ENCODE measurements around the gene CREBBP. TPM values are rescaled to one million over a fixed set of nuclear protein-coding genes. Genes with fewer than 3 reads are reported as not detected.

The CREBBP gene
- total RNA-seq, 1 donor from 2014 or later, result 43.7 TPM

- DNase-seq (ENCODE audit: low read depth), result no peak
Observed at GRCh38 chr16:3767333-3767986, 113.1 kb downstream of the CREBBP start.

GRCh38 chr16:3766177-3766576 is 114.3 kb downstream of the CREBBP start:
- DNase-seq (ENCODE audit: low read depth), result no peak

DNA sequence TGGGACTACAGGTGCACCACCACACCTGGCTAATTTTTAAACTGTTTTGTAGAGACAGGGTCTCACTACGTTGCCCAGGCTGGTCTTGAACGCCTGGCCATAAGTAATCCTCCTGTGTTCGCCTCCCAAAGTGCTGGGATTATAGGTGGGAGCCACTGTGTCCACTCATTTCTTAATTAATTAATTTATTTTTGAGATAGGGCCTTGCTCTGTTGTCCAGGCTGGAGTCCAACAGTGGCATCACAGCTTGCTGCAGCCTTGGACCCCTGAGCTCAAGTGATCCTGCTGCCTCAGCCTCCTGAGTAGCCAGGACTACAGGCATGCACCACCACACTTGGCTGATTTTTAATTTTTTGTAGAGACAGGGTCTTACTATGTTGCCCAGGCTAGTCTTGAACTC is 116.1 kb downstream of the CREBBP start:
- DNase-seq (ENCODE audit: low read depth), result no peak

GRCh38 chr16:3762107-3762750 is 118.3 kb downstream of the CREBBP start:
- DNase-seq (ENCODE audit: low read depth), result no peak

DNA sequence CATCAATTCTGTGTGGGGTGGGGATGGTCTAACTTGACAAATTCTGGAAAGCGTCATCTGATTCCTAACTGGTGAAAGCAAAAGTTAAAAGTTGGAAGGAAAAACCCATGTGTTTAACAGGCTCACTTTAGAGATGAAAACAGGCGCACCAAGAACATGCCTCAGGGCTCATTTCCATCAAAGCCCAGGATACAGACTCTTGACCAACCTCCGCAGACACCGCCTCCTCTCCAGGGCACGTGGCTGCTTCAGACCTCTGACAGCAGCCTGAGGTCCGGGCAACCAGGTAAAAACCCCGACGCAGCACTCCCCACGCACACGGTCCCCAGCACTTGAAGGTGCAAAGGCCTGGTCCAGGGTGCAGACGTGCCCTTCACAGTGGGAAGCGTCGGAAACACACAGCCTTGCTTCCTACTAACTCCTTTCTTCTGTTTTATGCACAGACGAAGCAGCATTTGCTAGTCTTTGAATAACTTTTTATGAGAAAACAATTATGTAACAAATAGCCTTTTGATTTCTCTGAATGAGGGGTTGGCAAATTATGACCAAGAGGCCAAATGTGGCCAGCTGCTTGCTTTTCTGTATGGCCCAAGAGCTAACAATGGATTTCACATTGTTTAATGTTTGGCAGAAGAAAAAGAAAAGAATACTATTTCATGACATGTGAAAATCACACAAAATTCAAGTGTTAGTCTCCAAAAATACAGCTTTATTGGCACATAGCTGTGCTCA is 119.0 kb downstream of the CREBBP start:
- DNase-seq (ENCODE audit: low read depth), result no peak

- DNase-seq (ENCODE audit: low read depth), result no peak
Observed at GRCh38 chr16:3760518-3760917, 120.0 kb downstream of the CREBBP start.

GRCh38 chr16:3759736-3760135 is 120.8 kb downstream of the CREBBP start:
- DNase-seq (ENCODE audit: low read depth), result no peak

DNA sequence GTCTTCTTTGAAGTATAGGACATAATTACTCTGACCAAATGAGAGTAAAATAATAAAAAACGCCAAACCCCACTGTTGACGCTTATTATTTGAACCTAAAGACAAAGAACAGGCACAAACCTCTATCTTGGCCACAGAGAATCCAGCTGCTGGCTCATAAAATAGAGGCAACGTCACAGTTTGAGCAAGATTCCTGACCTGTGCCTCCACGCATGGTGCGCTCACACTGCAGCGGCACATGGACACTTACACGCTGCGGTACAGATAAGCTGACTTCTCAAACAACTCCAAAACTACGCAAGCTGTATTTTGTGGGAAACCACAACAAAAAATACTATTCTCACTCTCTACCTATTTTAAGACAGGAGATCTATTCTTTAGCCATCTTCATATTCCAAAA is 124.4 kb downstream of the CREBBP start:
- no peak for DNase-seq (ENCODE audit: low read depth)

DNA sequence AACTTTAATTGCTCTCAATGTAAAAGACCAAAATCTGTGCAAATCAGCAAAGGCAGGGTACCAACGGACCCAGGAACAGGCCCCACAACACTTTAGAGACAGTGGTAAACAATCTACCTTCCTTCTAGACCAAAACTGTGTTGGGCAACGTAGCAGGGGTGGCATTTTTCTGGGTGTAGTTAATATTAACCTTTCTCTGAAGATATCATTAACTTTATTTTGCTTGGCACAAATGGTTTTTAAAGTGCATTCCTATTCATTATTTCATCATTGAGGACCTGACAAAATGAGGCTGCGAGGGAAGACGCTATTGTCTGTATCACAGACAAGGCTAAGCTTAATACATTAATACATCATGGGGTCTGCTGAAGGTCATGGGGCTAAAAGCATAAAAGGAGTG is 125.3 kb downstream of the CREBBP start:
- peak; percentile 51 for DNase-seq (ENCODE audit: low read depth)

DNA sequence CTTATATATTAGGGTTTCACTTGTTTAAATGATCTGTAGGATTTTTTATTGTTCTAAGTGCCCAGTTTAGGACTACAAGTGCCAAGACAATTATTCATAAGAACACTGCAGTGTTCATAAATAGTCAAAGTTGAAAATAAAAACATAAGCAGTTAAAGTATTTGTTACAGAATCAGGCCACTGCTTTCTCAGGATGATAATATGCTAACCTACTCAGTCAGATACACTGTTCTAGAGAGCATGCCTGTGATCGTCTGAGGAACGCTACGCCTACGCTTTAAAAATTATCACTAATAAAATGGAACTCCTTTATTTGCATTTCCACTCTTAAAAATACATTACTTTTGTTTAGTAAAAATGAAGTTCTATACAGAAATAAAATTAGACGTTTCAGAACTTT is 125.7 kb downstream of the CREBBP start:
- no peak for DNase-seq (ENCODE audit: low read depth)

DNA sequence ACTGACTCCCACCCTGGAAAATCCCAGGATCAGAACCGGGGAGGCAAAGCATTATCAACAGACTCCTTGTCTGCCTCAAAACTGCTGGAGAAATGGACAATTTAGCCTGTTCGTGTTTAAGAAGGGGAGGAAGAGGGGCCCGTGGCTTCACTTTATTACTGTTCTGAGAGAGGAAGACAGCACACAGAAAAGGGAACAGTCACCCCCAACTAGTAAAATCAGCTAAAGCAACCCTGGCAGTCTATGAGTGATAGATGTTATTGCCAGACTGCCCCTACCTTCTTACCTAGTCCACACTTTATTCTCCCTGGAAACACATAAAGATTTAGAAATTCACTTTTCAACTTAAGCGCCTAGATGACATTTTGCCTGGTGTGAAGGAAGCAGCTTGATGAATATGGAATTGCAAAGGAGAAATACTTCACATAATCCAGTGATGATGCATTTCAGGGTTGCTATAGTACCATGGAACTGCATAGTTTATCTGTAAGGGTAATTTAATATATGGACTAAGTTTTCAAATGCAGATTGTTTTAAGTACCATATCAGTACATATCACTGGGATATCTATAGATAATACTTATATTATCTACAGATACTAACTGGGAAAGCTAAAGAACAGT is 126.3 kb downstream of the CREBBP start:
- peak; percentile 6 for DNase-seq (ENCODE audit: low read depth)

GRCh38 chr16:3752984-3753383 is 127.5 kb downstream of the CREBBP start:
- no peak for DNase-seq (ENCODE audit: low read depth)

DNA sequence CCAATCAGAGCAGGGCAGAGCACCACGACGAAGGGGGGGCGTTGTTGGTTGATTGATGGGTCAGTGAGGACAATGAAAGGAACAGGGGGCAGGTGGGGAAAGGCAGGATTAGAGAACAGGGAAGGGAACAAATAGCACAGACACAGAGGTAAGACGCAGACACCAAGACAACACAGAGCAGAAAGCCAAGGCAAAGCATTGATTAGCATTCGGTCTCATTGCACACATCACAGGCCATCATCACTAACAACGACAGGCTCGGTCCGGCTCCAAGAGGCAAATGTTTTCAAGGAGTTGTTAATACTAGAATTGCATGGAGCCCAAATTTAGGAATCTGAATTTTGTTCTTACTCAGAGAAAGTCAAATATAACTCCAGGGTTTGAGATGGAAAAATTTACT is 128.6 kb downstream of the CREBBP start:
- no peak for DNase-seq (ENCODE audit: low read depth)

GRCh38 chr16:3748307-3748706 is 132.2 kb downstream of the CREBBP start:
- no peak for DNase-seq (ENCODE audit: low read depth)

DNA sequence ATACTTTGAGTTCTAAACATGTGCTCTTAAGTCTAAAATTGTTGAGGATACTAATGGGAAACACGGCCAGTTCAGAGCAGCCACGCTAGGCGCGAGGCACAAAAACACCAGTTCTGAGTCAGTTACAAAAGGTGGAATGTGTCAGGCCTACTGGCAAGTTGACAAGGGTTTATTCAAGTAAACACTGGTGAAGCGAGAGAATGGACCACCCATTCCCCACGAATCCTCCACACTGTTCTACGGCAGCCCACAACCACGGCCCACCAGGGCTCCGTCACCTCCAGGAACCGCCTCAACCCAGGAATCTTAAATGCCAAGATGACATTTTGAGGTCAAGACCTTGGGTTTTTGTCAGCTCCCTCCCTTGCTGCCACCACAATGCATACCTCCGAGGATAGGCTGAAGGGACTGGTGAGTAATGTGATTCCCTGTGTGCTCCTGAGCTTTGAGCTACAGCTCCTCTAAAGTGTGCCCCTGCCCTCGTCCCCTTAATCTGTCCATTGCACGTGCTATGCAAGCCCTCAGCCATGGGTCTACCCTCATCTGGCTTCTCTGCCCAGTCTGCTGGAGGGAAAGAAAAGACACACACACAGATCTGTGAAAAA is 134.7 kb downstream of the CREBBP start:
- DNase-seq (ENCODE audit: low read depth), result no peak

DNA sequence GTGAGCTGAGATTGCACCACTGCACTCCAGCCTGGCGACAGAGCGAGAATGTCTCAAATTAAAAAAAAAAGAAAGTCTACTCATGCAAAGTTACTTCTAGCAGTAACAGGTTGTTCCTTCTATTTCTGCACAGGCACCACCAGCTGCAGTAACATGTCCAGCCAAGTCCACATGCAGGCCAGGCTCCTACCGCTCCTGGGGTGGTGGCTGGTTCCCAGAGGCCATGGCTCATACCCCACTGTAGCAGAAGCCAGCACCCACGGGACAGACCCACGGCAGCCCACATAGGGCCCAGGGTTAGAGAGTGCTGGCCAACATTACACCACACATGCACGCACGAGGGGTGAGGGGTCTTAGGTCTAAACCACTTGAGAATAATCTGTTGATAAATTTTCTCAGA is 136.5 kb downstream of the CREBBP start:
- DNase-seq (ENCODE audit: low read depth), result no peak

- no peak for DNase-seq (ENCODE audit: low read depth)
Observed at GRCh38 chr16:3740934-3741333, 139.6 kb downstream of the CREBBP start.

DNA sequence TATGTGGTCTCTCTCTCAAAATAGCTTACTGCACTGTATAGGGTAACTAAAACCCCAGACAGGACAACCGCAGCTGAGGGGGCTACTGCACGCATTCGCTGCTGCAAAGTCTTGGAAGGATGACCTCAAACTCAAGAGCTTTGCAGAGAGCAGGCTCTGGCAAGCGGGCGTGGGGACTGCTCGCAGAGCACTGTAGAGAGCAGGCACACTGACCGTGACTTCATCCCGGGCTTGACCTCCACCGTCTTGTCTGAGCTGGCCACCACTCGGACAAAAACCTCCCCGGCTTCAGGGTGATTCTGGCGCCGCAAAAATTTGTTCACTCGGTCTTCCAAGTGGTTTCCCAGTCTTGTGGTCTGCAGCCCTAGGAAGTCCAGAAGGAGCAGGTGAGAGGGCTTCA is 140.3 kb downstream of the CREBBP start:
- DNase-seq (ENCODE audit: low read depth), result no peak

DNA sequence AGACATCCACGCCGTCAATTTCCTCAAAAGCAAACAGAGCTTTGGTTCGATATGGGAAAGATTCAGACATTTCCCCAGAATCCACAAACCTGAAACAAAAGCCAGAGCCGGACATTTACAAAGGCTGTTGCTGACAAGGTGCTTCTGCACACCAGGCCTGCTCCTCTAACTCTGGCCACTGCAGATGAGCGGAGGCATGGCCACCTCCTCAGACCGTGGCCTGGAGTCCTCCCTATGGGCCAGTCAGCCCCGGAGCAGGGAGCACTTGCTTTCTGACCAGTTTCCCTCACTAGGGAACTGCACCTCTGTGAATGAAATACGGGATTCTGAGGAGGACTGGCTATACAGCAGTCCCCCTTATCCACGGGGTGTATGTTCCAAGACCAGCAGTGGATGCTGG is 140.9 kb downstream of the CREBBP start:
- DNase-seq (ENCODE audit: low read depth), result no peak

- DNase-seq (ENCODE audit: low read depth), result no peak
Observed at GRCh38 chr16:3738541-3738940, 142.0 kb downstream of the CREBBP start.

GRCh38 chr16:3738128-3738527 is 142.4 kb downstream of the CREBBP start:
- no peak for DNase-seq (ENCODE audit: low read depth)

- no peak for DNase-seq (ENCODE audit: low read depth)
Observed at GRCh38 chr16:3737181-3737580, 143.3 kb downstream of the CREBBP start.
